CD4-positive, alpha-beta T cell (primary cell): Measurements from ENCODE around the gene OPRL1. TPM values are rescaled to one million over a fixed set of nuclear protein-coding genes. Genes with fewer than 3 reads are reported as not detected.

Experiments used
- ATAC-seq: fragments of 200-7000 bp; cut with Tn5 transposase; one replicate; pipeline ENCODE4 v1.10.0; 2022; ENCODE audit warnings: mild to moderate bottlenecking; ENCODE audit not compliant: poor library complexity
- CTCF ChIA-PET: fragments of 350-600 bp; sonication (Branson Sonifier 250); formaldehyde crosslinking; loops from one replicate; lab custom pipeline; 2021; ENCODE audit warnings: antibody characterized with exemption, inconsistent platforms; lab: Charles Lee
- POLR2A ChIA-PET: fragments of 350-600 bp; sonication (Branson Sonifier 250); formaldehyde crosslinking; loops from one replicate; lab custom pipeline; 2021; ENCODE audit warnings: antibody characterized with exemption, inconsistent platforms; lab: Charles Lee
- DNase-seq, 14 experiments: peaks; one replicate each; pipeline ENCODE4 v3.0.0-alpha.2; 2013 to 2020; ENCODE audit warnings: mixed read lengths in 2 of 14
- H3K27ac ChIP-seq, 2 donors: one replicate each; pipeline versions ENCODE4 v1.5.1 to v1.7.0; 2013; ENCODE audit warnings: low read length in 2 of 2, low read depth in 1 of 2, mild to moderate bottlenecking in 1 of 2
- H3K27me3 ChIP-seq, 2 experiments: 1 replicate in 1 of 2; 2 replicates in 1 of 2; pipeline versions ENCODE4 v1.6.1 to v1.7.0; 2013; ENCODE audit warnings: low read length in 2 of 2, control low read depth in 1 of 2, mild to moderate bottlenecking in 1 of 2, moderate library complexity in 1 of 2; ENCODE audit not compliant: insufficient read depth in 2 of 2, control insufficient read depth in 1 of 2
- H3K36me3 ChIP-seq: one replicate; pipeline ENCODE4 v1.6.1; 2013; ENCODE audit warnings: low read length, control low read depth; ENCODE audit not compliant: insufficient read depth
- H3K4me1 ChIP-seq: one replicate; pipeline ENCODE4 v1.6.1; 2013; ENCODE audit warnings: low read length, control low read depth; ENCODE audit not compliant: insufficient read depth
- H3K4me3 ChIP-seq: one replicate; pipeline ENCODE4 v1.5.1; 2013; ENCODE audit warnings: mild to moderate bottlenecking, low read length, moderate library complexity
- H3K9me3 ChIP-seq, 2 experiments: 1 replicate in 1 of 2; 2 replicates in 1 of 2; pipeline versions ENCODE4 v1.6.1 to v1.7.0; 2013; ENCODE audit warnings: low read length in 2 of 2, mild to moderate bottlenecking in 2 of 2, control low read depth in 1 of 2, moderate library complexity in 1 of 2; ENCODE audit not compliant: control insufficient read depth in 1 of 2, insufficient read depth in 1 of 2
- H3K27ac Mint-ChIP-seq: one replicate; pipeline ENCODE4 v1.8.0; 2020; ENCODE audit warnings: mixed read lengths
- H3K27me3 Mint-ChIP-seq: one replicate; pipeline ENCODE4 v1.8.0; 2021; ENCODE audit warnings: mixed read lengths
- H3K36me3 Mint-ChIP-seq: one replicate; pipeline ENCODE4 v1.8.0; 2021; ENCODE audit warnings: low read depth, mixed read lengths
- H3K4me1 Mint-ChIP-seq: one replicate; pipeline ENCODE4 v1.8.0; 2021; ENCODE audit warnings: low read depth, mixed read lengths
- H3K4me3 Mint-ChIP-seq: one replicate; pipeline ENCODE4 v1.8.0; 2020; ENCODE audit warnings: mild to moderate bottlenecking, mixed read lengths
- H3K9me3 Mint-ChIP-seq: one replicate; pipeline ENCODE4 v1.8.0; 2020; ENCODE audit warnings: mixed read lengths
- CTCF ChIP-seq: fragments of 200-600 bp; IDR thresholded peaks from one replicate; pipeline ENCODE4 v1.8.0; 2022; ENCODE audit warnings: antibody characterized with exemption, mild to moderate bottlenecking
- intact Hi-C, 2 experiments: fragments of 100-400 bp; cut with DNase I in 1 of 2; cut with micrococcal nuclease in 1 of 2; formaldehyde crosslinking; loops; one replicate each; pipeline versions ENCODE4 v1.15.1 to v1.9.0; 2023 to 2025; cut with DNase I, micrococcal nuclease
- total RNA-seq, 174 experiments: library from RNA in 2 of 174; stranded (reverse) in 2 of 174; gene quantifications; one replicate each; pipeline ENCODE4 v1.2.3 and lab custom pipeline; 2021 to 2026

Gene OPRL1
- total RNA-seq, 2 experiments from 2014 or later: 1.0 to 1.2 TPM

GRCh38 chr20:64129146-64129782 is 49.4 kb downstream of the OPRL1 start:
- no peaks in the 10 kb centered on the region for H3K4me1 Mint-ChIP-seq
- ChIA-PET POLR2A (no interaction called here), CTCF (no interaction called here)
- no peaks in the 10 kb centered on the region for H3K4me1 ChIP-seq
- intact Hi-C loops: loop anchor here in 1 of 2 experiments (10.0 kb wide), 1 partner anchor 344 kb away; no protein-coding TSS in a partner anchor
- no peak overlapping the region for H3K27ac Mint-ChIP-seq
- no peaks in the 10 kb centered on the region for H3K36me3 ChIP-seq
- no peak for TF ChIP-seq CTCF
- H3K27ac ChIP-seq: no peak overlapping the region
- no peaks in the 10 kb centered on the region for H3K36me3 Mint-ChIP-seq
- H3K4me3 ChIP-seq: no peak overlapping the region
- H3K27me3 ChIP-seq: peaks cover 6 to 8% of the 10 kb centered on the region in 2 experiments
- H3K27me3 Mint-ChIP-seq: peaks cover 40% of the 10 kb centered on the region
- H3K4me3 Mint-ChIP-seq: no peak overlapping the region
- DNase-seq: no peak
- ATAC-seq: no peak
- H3K9me3 Mint-ChIP-seq: no peaks in the 10 kb centered on the region
- H3K9me3 ChIP-seq: no peaks in the 10 kb centered on the region

- intact Hi-C loops: no loop called here
- H3K27ac ChIP-seq: no peak overlapping the region
- no peak overlapping the region for H3K4me3 Mint-ChIP-seq
- CTCF ChIA-PET: no interaction called here
- H3K9me3 Mint-ChIP-seq: no peaks in the 10 kb centered on the region
- H3K27me3 Mint-ChIP-seq: peaks cover 35% of the 10 kb centered on the region
- ATAC-seq (no peak), DNase-seq (no peak)
- no peaks in the 10 kb centered on the region for H3K36me3 Mint-ChIP-seq
- no peaks in the 10 kb centered on the region for H3K36me3 ChIP-seq
- no peak overlapping the region for H3K4me3 ChIP-seq
- peaks cover 6 to 8% of the 10 kb centered on the region in 2 experiments for H3K27me3 ChIP-seq
- no peak overlapping the region for H3K27ac Mint-ChIP-seq
- H3K9me3 ChIP-seq: no peaks in the 10 kb centered on the region
- TF ChIP-seq CTCF: no peak
- H3K4me1 Mint-ChIP-seq: no peaks in the 10 kb centered on the region
- POLR2A ChIA-PET: no interaction called here
- no peaks in the 10 kb centered on the region for H3K4me1 ChIP-seq
Measured at GRCh38 chr20:64130271-64130670, 50.4 kb downstream of the OPRL1 start.

- H3K4me3 ChIP-seq: no peak overlapping the region
- Mint-ChIP-seq H3K9me3 (no peaks in the 10 kb centered on the region), H3K4me1 (no peaks in the 10 kb centered on the region), H3K36me3 (no peaks in the 10 kb centered on the region), H3K4me3 (no peak overlapping the region), H3K27me3 (peaks cover 39% of the 10 kb centered on the region), H3K27ac (no peak overlapping the region)
- CTCF ChIA-PET: no interaction called here
- no peak overlapping the region for H3K27ac ChIP-seq
- H3K9me3 ChIP-seq: no peaks in the 10 kb centered on the region
- H3K4me1 ChIP-seq: no peaks in the 10 kb centered on the region
- intact Hi-C loops: no loop called here
- no peak for TF ChIP-seq CTCF
- POLR2A ChIA-PET: no interaction called here
- DNase-seq: no peak
- peaks cover 6 to 8% of the 10 kb centered on the region in 2 experiments for H3K27me3 ChIP-seq
- H3K36me3 ChIP-seq: no peaks in the 10 kb centered on the region
- no peak for ATAC-seq
Measured at GRCh38 chr20:64130876-64131275, 51.0 kb downstream of the OPRL1 start.
